HG02840 (cell line): ENCODE data around the gene MRPS27.
A peak's percentile ranks its signal among the peaks of the same experiment; 100 is the strongest.

ENCODE experiments used
- ATAC-seq: cut with Tn5 transposase; IDR thresholded peaks from one replicate; pipeline ENCODE4 v1.9.1; 2021; ENCODE audit warnings: mild to moderate bottlenecking, moderate library complexity, moderate number of reproducible peaks; ENCODE audit not compliant: unreplicated experiment, low FRiP score

MRPS27 gene

DNA sequence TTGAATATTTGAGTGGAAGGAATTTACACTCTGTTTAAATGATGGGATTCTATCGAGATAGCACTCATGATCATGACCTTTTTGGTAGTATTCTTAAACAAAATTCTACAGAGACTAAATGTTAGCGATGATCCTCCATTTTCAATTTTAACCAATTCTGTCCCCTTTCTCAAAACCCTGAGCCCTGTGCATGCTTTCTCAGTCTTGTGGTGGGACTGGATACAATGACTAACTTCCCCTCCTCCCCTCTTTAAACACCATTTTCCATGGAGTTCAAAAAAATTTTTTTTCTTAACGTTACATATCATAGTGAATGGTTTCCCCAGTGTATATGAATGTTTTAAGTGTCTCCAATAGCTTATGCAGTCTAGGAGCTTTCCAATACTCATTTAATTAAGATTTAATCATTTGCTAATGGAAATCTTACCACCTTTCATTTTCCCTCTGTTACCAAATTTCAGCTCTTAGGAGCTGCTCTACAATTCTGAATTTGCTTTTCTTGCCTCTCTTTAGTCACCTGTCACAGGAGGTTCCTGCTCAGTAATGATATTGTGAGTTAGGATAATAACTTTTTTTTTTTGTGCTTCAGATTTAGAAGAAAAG, 111.6 kb downstream of the MRPS27 start:
- ATAC-seq: no peak

DNA sequence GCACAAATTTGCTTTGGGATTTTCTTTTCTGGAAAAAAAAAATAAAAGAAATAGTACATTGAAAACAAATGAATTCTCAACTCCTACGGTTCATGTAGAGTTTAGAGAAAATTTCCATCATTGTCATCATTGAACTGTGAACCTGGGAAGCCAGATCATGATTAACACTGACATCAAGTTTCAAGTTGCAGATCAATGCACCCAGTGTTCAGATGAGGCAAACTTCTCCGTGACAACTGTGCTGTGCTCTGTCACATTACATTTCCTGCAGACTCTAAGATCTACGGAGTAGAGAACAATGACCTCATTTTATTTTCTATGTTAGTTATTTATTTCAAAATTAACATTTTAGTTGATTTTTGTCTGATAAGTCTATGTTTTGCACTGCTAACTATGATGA, 113.0 kb downstream of the MRPS27 start:
- no peak for ATAC-seq

GRCh38 chr5:72206160-72206559, 113.9 kb downstream of the MRPS27 start:
- no peak for ATAC-seq

DNA sequence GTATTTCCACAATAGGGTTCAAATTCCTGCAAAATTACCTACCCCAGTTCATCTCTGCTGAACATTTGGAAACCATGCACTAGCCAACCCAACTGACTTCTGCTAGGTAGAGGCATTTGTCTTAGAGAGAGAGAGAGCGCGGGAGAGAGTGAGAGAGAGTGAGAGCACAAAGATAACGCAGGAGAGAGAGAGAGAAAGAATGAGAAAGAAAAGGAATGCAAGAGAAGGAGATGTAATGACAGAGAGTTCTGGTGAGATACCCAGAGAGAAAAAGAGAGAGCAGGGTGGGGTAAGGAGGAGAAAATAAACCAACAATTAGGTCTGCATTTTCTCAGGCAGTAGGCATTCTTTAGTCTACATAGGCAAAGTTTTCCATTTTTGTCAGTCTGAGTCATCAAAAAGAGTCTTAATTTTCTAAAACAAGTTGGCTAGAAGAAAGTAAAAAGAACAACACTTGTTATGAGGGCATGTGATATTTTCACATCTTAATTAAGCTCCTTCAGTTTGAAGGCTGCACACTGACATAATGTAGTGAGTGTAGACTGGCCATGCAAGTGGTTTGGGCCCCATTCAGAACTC, 114.5 kb downstream of the MRPS27 start:
- no peak for ATAC-seq

GRCh38 chr5:72204946-72205345, 115.1 kb downstream of the MRPS27 start:
- no peak for ATAC-seq

GRCh38 chr5:72203251-72203845, 116.7 kb downstream of the MRPS27 start:
- no peak for ATAC-seq

GRCh38 chr5:72202331-72202825, 117.7 kb downstream of the MRPS27 start:
- no peak for ATAC-seq

DNA sequence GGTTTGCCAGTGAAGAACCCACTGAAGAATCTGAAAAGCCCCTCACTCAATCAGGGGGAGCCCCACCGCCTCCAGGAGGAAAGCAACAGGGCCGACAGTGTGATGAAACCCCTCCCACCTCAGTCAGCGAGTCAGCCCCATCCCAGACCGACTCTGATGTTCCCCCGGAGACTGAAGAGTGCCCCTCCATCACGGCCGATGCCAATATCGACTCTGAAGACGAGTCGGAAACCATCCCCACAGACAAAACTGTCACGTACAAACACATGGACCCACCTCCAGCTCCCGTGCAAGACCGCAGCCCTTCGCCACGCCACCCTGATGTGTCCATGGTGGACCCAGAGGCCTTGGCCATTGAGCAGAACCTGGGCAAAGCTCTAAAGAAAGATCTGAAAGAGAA, 120.4 kb downstream of the MRPS27 start:
- ATAC-seq: no peak

DNA sequence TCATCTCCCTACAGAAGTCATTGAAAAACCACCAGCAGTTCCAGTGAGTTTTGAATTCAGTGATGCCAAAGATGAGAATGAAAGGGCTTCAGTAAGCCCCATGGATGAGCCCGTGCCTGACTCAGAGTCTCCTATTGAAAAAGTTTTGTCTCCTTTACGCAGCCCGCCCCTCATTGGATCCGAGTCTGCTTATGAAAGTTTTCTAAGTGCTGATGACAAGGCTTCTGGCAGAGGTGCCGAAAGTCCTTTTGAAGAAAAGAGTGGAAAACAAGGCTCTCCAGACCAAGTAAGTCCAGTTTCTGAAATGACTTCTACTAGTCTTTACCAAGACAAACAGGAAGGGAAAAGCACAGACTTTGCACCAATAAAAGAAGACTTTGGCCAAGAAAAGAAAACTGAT, 122.6 kb downstream of the MRPS27 start:
- no peak for ATAC-seq

DNA sequence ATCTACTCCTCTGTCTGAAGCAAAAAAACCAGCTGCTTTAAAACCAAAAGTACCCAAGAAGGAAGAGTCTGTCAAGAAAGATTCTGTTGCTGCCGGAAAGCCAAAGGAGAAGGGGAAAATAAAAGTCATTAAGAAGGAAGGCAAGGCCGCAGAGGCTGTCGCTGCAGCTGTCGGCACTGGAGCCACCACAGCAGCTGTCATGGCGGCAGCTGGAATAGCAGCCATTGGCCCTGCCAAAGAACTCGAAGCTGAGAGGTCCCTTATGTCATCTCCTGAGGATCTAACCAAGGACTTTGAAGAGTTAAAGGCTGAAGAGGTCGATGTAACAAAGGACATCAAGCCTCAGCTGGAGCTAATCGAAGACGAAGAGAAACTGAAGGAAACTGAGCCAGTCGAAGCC, 124.5 kb downstream of the MRPS27 start:
- ATAC-seq: no peak

DNA sequence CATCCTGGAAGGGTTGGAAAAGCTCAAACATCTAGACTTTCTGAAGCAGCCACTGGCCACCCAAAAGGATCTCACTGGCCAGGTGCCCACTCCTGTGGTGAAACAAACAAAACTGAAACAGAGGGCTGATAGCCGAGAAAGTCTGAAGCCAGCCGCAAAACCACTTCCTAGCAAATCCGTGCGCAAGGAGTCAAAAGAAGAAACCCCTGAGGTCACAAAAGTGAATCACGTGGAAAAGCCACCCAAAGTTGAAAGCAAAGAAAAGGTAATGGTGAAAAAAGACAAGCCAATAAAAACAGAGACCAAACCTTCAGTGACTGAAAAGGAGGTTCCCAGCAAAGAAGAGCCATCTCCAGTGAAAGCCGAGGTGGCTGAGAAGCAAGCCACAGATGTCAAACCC, 125.2 kb downstream of the MRPS27 start:
- peak; percentile 77 for ATAC-seq

DNA sequence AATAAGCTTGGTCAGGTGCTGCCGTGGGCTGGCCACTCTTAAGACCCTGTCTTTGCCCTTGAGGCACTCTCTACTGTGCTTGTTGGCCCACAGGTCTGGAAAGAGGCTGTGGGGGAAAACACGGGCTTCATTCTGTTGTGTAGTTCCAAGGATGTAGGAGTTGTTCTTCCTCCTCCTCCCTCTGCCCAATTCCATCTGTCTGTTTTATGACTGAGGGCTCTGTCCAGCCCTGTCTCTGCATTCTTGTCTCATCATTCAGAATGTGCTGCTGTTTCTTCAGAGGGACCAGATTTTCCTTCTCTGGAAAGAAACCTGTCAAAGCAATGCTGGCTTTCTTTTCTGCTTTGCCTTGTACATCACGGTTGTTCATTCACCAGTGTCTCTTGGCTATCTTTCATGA, 128.6 kb downstream of the MRPS27 start:
- no peak for ATAC-seq

DNA sequence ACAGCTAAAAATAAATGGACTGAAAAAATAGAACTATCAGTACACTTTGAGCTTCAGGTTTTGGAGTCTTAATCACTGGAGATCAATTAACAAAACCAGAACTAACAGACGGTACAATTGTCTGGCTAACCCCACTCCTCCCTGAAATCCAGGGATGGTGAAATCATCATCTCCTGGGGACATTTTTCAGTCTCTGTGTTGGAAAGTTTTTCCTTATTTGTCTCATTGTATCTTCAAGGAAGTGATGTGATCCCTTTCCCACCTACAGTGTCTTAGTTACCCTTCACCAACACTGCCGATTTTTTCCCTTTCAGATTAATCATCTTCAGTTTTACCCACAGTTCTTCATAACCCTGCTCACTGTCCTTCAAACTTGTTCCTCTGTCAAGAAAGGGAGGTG, 130.9 kb downstream of the MRPS27 start:
- ATAC-seq: no peak

- ATAC-seq: no peak
These were observed 131.9 kb downstream of the MRPS27 start for GRCh38 chr5:72188166-72188565.

DNA sequence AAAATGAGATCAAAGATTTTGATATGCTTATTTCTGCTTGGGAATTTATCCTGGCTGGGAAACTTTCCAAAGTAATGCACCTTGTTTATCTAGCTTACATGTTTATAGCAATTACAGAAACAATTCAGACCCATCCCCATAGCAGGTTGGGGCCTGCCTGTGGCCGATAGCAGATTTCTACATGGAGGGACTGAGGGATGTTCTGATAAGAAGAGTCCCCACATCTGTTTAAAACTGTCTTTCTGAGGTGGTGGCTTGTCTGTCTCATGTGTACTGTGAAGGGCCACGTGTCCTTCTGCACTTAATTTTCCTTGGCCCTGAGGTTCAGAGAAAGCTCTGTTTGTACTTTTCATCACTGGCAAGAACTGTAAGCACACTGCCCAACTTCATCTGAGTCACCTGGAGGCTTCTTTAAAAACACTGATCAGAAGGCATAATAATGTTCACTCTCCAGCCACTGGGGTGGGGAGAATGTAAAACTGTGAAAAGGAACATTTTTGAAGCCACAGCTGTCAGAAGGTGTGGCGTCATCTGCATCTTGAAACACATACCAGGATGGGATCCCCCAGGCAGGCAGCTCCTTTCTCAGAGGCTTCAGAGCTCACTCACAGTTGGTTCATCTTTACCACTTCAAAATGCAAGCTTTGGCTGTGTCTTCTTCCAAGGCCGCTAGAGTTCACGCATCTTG, 132.5 kb downstream of the MRPS27 start:
- no peak for ATAC-seq

DNA sequence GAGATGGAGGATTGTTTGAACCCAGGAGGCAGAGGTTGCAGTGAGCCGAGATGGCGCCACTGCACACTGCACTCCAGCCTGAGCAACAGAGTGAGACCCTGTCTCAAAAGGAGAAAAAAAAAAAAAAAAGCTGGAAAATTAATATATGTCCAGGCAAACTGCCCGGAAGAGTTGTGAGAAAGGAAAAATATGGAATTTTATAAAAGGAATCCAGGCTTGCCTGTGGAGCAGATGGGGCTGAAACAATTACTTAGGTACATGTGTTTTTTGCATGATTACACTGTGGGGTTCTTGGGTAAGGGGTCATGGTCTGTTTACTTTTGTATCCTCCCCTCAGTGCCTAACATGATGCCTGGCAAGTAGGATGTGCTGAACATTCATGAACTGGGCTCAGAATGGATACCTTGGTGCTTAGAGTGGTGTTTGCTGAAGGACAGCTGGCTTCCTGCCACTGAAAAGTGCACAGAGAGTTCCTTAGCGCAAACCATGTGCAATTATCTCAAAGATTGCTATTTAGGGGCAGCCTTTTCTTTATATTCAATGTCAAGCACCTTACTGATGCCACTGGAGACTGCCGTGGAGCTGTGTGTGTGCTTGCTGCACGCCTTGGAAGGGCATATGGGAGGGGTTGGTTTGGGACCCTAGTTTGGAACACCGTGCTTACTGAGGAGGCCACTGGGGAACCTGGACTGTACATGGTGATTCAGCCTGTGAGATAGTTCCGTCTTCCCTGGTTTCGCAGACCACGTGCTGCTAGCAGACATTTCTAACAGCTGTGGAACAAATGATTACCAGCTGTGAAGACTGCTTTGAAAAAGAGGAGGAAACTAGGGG, 134.3 kb downstream of the MRPS27 start:
- ATAC-seq: no peak

GRCh38 chr5:72184408-72184807, 135.6 kb downstream of the MRPS27 start:
- ATAC-seq: no peak

DNA sequence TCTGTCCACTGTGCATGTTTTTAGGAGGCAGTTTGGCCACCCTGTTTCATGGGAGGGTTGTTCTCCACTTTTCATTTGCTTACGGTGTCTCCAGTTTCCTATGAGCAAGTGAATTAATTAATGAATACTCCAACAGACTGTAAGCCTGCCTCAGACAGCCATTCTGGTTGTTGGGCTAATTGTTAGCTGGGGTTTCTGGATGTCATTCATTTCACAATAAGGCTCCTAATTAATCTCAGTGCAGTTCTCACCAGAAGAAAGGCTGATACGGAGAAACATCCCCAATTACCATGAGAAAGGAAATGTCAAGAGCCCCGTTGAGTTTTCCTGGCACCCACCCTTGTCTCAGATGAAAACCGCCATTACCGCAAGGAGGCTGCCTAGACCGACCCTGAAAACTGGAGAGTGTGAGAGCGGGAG, 136.9 kb downstream of the MRPS27 start:
- no peak for ATAC-seq

- no peak for ATAC-seq
These were observed 137.4 kb downstream of the MRPS27 start for GRCh38 chr5:72182686-72183085.

GRCh38 chr5:72180925-72181324, 139.1 kb downstream of the MRPS27 start:
- ATAC-seq: no peak
